Progenitor cell of endocrine pancreas (in vitro differentiated cells): ENCODE results near the gene WDSUB1. TPM values are rescaled to one million over a fixed set of nuclear protein-coding genes. Genes with fewer than 3 reads are reported as not detected.
A peak's percentile ranks its signal among the peaks of the same experiment; 100 is the strongest.

Experiments used
- DNase-seq: peaks from one replicate; pipeline ENCODE4 v3.0.0; 2021; ENCODE audit warnings: low spot score; ENCODE audit not compliant: unreplicated experiment
- H3K27ac Mint-ChIP-seq: 2 replicates; pipeline ENCODE4 v1.8.0; 2021; ENCODE audit warnings: mild to moderate bottlenecking, moderate library complexity, mixed read lengths
- H3K27me3 Mint-ChIP-seq: 2 replicates; pipeline ENCODE4 v1.8.0; 2021; ENCODE audit warnings: mixed read lengths
- H3K36me3 Mint-ChIP-seq: 2 replicates; pipeline ENCODE4 v1.8.0; 2022; ENCODE audit warnings: mixed read lengths; ENCODE audit not compliant: insufficient read depth
- H3K4me1 Mint-ChIP-seq: 2 replicates; pipeline ENCODE4 v1.8.0; 2021; ENCODE audit warnings: low read depth, mixed read lengths
- H3K4me3 Mint-ChIP-seq: 2 replicates; pipeline ENCODE4 v1.8.0; 2021; ENCODE audit warnings: low read depth, mild to moderate bottlenecking, moderate library complexity, mixed read lengths
- H3K9me3 Mint-ChIP-seq: 2 replicates; pipeline ENCODE4 v1.8.0; 2021; ENCODE audit warnings: low read depth, mixed read lengths
- CTCF ChIP-seq: fragments of 200-600 bp; sonication (generic); IDR thresholded peaks from one replicate; pipeline ENCODE4 v1.5.0; 2021; ENCODE audit warnings: antibody characterized with exemption, mild to moderate bottlenecking; ENCODE audit not compliant: unreplicated experiment
- total RNA-seq: library from RNA; stranded (reverse); gene quantifications from 2 replicates; pipeline ENCODE4 v1.2.1, GENCODE V29; 2021

The WDSUB1 gene
- total RNA-seq, 1 donor from 2014 or later, result 14.9 TPM

- Mint-ChIP-seq H3K9me3 (peaks cover 23% of the 10 kb centered on the region), H3K4me3 (no peak overlapping the region), H3K27me3 (no peaks in the 10 kb centered on the region), H3K4me1 (peaks cover 6% of the 10 kb centered on the region), H3K36me3 (peaks cover 1% of the 10 kb centered on the region), H3K27ac (peak overlapping the region; percentile 11)
- no peak for DNase-seq
- no peak for TF ChIP-seq CTCF
Measured at GRCh38 chr2:159300586-159300985, 14.1 kb upstream of the WDSUB1 start.

- H3K27ac Mint-ChIP-seq, result no peak overlapping the region
- peaks cover 1% of the 10 kb centered on the region for H3K36me3 Mint-ChIP-seq
- H3K9me3 Mint-ChIP-seq, result peaks cover 16% of the 10 kb centered on the region
- no peak overlapping the region for H3K4me3 Mint-ChIP-seq
- no peak for TF ChIP-seq CTCF
- DNase-seq, result no peak
- H3K4me1 Mint-ChIP-seq, result peaks cover 6% of the 10 kb centered on the region
- H3K27me3 Mint-ChIP-seq, result no peaks in the 10 kb centered on the region
Measured at GRCh38 chr2:159298967-159299366, 12.5 kb upstream of the WDSUB1 start.

DNA sequence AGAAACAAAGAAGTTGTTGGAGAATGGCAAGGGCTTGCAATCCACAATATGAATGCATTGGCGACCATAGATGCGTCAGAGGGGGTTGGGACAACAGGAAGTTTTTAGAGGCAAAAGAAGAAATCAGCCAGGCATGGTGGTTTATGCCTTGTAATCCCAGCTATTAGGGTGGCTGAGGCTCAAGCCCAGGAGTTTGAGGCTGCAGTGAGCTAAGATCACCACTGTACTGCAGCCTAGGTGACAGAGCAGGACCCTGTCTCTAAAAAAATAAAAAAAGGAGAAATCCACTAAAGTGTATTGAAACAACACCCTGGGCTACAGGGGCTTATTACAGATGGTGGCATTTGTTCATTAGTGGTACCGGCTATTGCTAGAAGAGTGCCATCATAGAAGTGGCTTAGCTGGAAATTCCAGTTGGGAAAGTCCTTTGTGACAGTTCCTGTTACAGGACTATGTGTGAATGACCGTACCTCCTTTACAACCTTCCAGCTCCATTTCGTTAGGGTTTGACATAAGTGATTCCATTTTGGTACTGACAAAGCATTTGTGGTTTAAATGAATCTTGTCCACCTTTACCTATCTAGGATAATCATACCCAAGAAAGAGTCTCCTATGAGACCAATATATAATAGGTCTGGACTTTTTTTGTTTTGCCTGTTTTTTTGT, 10.7 kb upstream of the WDSUB1 start:
- DNase-seq, result no peak
- no peak overlapping the region for H3K4me3 Mint-ChIP-seq
- peaks cover 6% of the 10 kb centered on the region for H3K9me3 Mint-ChIP-seq
- peaks cover 6% of the 10 kb centered on the region for H3K4me1 Mint-ChIP-seq
- TF ChIP-seq CTCF, result no peak
- no peak overlapping the region for H3K27ac Mint-ChIP-seq
- H3K27me3 Mint-ChIP-seq, result no peaks in the 10 kb centered on the region
- no peaks in the 10 kb centered on the region for H3K36me3 Mint-ChIP-seq

- no peak for TF ChIP-seq CTCF
- DNase-seq, result no peak
- peaks cover 6% of the 10 kb centered on the region for H3K4me1 Mint-ChIP-seq
- no peaks in the 10 kb centered on the region for H3K36me3 Mint-ChIP-seq
- H3K27me3 Mint-ChIP-seq, result no peaks in the 10 kb centered on the region
- no peaks in the 10 kb centered on the region for H3K9me3 Mint-ChIP-seq
- no peak overlapping the region for H3K4me3 Mint-ChIP-seq
- no peak overlapping the region for H3K27ac Mint-ChIP-seq
Measured at GRCh38 chr2:159292157-159292556, 5.7 kb upstream of the WDSUB1 start.

DNA sequence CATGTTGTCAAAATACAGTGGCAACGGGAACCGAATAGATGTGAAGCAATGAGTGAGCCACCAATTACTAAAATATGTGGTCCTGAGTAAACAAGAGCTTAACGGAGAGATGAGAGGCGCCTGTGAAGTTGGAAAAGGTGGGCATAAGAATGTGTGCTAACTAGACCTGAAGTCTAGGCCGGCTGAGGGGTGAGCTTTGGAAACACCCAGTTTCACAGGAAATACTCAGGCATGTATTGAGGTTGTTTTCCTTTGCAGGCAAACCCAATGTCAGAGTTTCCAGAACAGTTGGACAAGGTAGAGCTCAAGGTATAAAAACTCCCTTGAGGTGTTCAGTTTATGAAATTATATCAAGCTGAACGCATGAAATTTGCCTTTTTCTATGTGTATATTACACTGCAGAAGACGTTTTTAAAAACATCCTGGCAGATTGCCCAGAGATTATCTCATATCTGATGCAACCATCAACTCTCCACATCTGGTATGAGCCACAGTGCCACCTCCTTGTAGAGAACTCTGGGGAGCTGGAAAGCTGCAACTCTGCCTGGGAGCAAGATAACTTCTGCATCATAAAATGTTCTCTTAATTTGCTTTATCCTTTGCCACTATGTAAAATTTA, 3.9 kb upstream of the WDSUB1 start:
- Mint-ChIP-seq H3K27ac (no peak overlapping the region), H3K4me3 (no peak overlapping the region), H3K27me3 (no peaks in the 10 kb centered on the region), H3K9me3 (no peaks in the 10 kb centered on the region), H3K4me1 (peaks cover 10% of the 10 kb centered on the region), H3K36me3 (no peaks in the 10 kb centered on the region)
- TF ChIP-seq CTCF, result no peak
- no peak for DNase-seq
